Smooth muscle cell (in vitro differentiated cells): Measurements from ENCODE around the gene SUN1. TPM values are rescaled to one million over a fixed set of nuclear protein-coding genes. Genes with fewer than 3 reads are reported as not detected.

ENCODE experiments used
- DNase-seq: peaks from one replicate; lab custom pipeline; 2025; ENCODE audit not compliant: unreplicated experiment; lab: John Stamatoyannopoulos, UW
- H2AFZ ChIP-seq: fragments of 200-600 bp; sonication (generic); 2 replicates; pipeline ENCODE4 v1.6.0; 2016; ENCODE audit warnings: antibody characterized with exemption, low read depth, mild to moderate bottlenecking
- H3F3A ChIP-seq: fragments of 200-600 bp; sonication (generic); 2 replicates; pipeline ENCODE4 v1.6.0; 2017; ENCODE audit warnings: antibody characterized with exemption, low read depth
- H3K27ac ChIP-seq: fragments of 200-600 bp; sonication (generic); 2 replicates; pipeline ENCODE4 v1.5.1; 2016; ENCODE audit warnings: low read depth, mild to moderate bottlenecking
- H3K27me3 ChIP-seq: fragments of 200-600 bp; sonication (generic); 2 replicates; pipeline ENCODE4 v1.6.1; 2016; ENCODE audit warnings: low read depth, mild to moderate bottlenecking
- H3K36me3 ChIP-seq: fragments of 200-600 bp; sonication (generic); 2 replicates; pipeline ENCODE4 v1.5.1; 2016; ENCODE audit warnings: low read depth
- H3K4me1 ChIP-seq: fragments of 200-600 bp; sonication (generic); 2 replicates; pipeline ENCODE4 v1.5.1; 2016; ENCODE audit warnings: low read depth
- H3K4me2 ChIP-seq: fragments of 200-600 bp; sonication (generic); 2 replicates; pipeline ENCODE4 v1.6.0; 2016; ENCODE audit warnings: mild to moderate bottlenecking
- H3K4me3 ChIP-seq: fragments of 200-600 bp; sonication (generic); 2 replicates; pipeline ENCODE4 v1.5.1; 2016; ENCODE audit warnings: mild to moderate bottlenecking
- H3K79me2 ChIP-seq: fragments of 200-600 bp; sonication (generic); 2 replicates; pipeline ENCODE4 v1.6.0; 2016; ENCODE audit warnings: low read depth, mild to moderate bottlenecking
- H3K9ac ChIP-seq: fragments of 200-600 bp; sonication (generic); 2 replicates; pipeline ENCODE4 v1.6.0; 2016; ENCODE audit warnings: low read depth
- H3K9me3 ChIP-seq: fragments of 200-600 bp; sonication (generic); replicated peaks from 2 replicates; pipeline ENCODE4 v1.5.1; 2016; ENCODE audit warnings: low read depth
- H4K20me1 ChIP-seq: fragments of 200-600 bp; sonication (generic); 2 replicates; pipeline ENCODE4 v1.6.0; 2016; ENCODE audit warnings: low read depth
- CTCF ChIP-seq: fragments of 200-600 bp; sonication (generic); IDR thresholded peaks from 2 replicates; pipeline ENCODE4 v1.5.1; 2017; ENCODE audit warnings: borderline replicate concordance, mild to moderate bottlenecking, antibody characterized with exemption; ENCODE audit not compliant: insufficient read depth, poor library complexity, severe bottlenecking
- WGBS: methylation state at CpG from one replicate; pipeline ENCODE4 v1.1.7; 2016; ENCODE audit warnings: low lambda C conversion rate; 5-methylcytosine and 5-hydroxymethylcytosine counted together
- polyA plus RNA-seq: library from polyadenylated mRNA; unstranded; fragments of >200 nt; fragmentation: Nextera tagmentation; extraction: Ambion mirVana; gene quantifications from 2 replicates; pipeline ENCODE4 v1.2.1, GENCODE V29; 2016
- total RNA-seq: library from RNA; depleted of rRNA; stranded (reverse); fragments of >200 nt; gene quantifications from 2 replicates; pipeline ENCODE4 v1.2.3, GENCODE V29; 2014

SUN1 gene
- total and polyA plus RNA-seq, 2 experiments from 2014 or later: 50.7 to 90.3 TPM

- H3K4me1 ChIP-seq: no peaks in the 10 kb centered on the region
- no peak overlapping the region for H3K4me3 ChIP-seq
- no peak for TF ChIP-seq CTCF
- DNase-seq: no peak
- H3K4me2 ChIP-seq: no peak overlapping the region
- no peaks in the 10 kb centered on the region for H4K20me1 ChIP-seq
- no peaks in the 10 kb centered on the region for H3K36me3 ChIP-seq
- H3K9me3 ChIP-seq: no peaks in the 10 kb centered on the region
- no peak overlapping the region for H2AFZ ChIP-seq
- no peaks in the 10 kb centered on the region for H3K79me2 ChIP-seq
- WGBS: 93% methylated on average over 14 of the region's 14 CpGs
- no peaks in the 10 kb centered on the region for H3F3A ChIP-seq
- H3K27me3 ChIP-seq: no peaks in the 10 kb centered on the region
- no peak overlapping the region for H3K27ac ChIP-seq
- H3K9ac ChIP-seq: no peak overlapping the region
These were observed 64.8 kb downstream of the SUN1 start for GRCh38 chr7:897086-897485.

- H3K4me1 ChIP-seq: no peaks in the 10 kb centered on the region
- 86% methylated on average over 27 of the region's 27 CpGs for WGBS
- H3K27me3 ChIP-seq: no peaks in the 10 kb centered on the region
- H3K9ac ChIP-seq: no peak overlapping the region
- no peak overlapping the region for H3K4me3 ChIP-seq
- no peaks in the 10 kb centered on the region for H3K79me2 ChIP-seq
- no peaks in the 10 kb centered on the region for H3K9me3 ChIP-seq
- no peaks in the 10 kb centered on the region for H3K36me3 ChIP-seq
- TF ChIP-seq CTCF: no peak
- no peak overlapping the region for H3K4me2 ChIP-seq
- H3F3A ChIP-seq: no peaks in the 10 kb centered on the region
- no peak for DNase-seq
- H3K27ac ChIP-seq: no peak overlapping the region
- H4K20me1 ChIP-seq: no peaks in the 10 kb centered on the region
- no peak overlapping the region for H2AFZ ChIP-seq
These were observed 65.6 kb downstream of the SUN1 start for GRCh38 chr7:897771-898376.

- no peak overlapping the region for H3K27ac ChIP-seq
- H3K4me2 ChIP-seq: no peak overlapping the region
- H3K79me2 ChIP-seq: no peaks in the 10 kb centered on the region
- H2AFZ ChIP-seq: no peak overlapping the region
- no peak overlapping the region for H3K9ac ChIP-seq
- no peak overlapping the region for H3K4me3 ChIP-seq
- no peaks in the 10 kb centered on the region for H3K27me3 ChIP-seq
- no peak for DNase-seq
- WGBS: 85% methylated on average over 17 of the region's 18 CpGs
- H3K9me3 ChIP-seq: no peaks in the 10 kb centered on the region
- H4K20me1 ChIP-seq: no peaks in the 10 kb centered on the region
- no peaks in the 10 kb centered on the region for H3F3A ChIP-seq
- H3K4me1 ChIP-seq: no peaks in the 10 kb centered on the region
- no peaks in the 10 kb centered on the region for H3K36me3 ChIP-seq
- no peak for TF ChIP-seq CTCF
These were observed 66.2 kb downstream of the SUN1 start for GRCh38 chr7:898460-898854.
